Endometrial microvascular endothelial cells (primary cell): ENCODE measurements around the gene PRX. TPM values are rescaled to one million over a fixed set of nuclear protein-coding genes. Genes with fewer than 3 reads are reported as not detected.

Experiments used
- in situ Hi-C: cut with HindIII; loops from 2 replicates; pipeline ENCODE4 v1.10.0; 2017; ENCODE audit warnings: low sequenced_read_pairs, low pct_unique_long_range_greater_than_20kb; ENCODE audit errors: inconsistent ontology term
- total RNA-seq: library from RNA; depleted of rRNA; stranded (reverse); fragments of >200 nt; gene quantifications from one replicate; pipeline ENCODE4 v1.2.3, GENCODE V29; 2015; ENCODE audit errors: inconsistent ontology term

Gene PRX
- total RNA-seq, 1 donor from 2014 or later: 2.8 TPM

- in situ Hi-C loops: no loop called here
These were observed 18.4 kb downstream of the PRX start for GRCh38 chr19:40394816-40395210.

GRCh38 chr19:40393894-40394815 lies 19.0 kb downstream of the PRX start:
- in situ Hi-C loops: no loop called here

GRCh38 chr19:40392894-40393517 lies 20.2 kb downstream of the PRX start:
- in situ Hi-C loops: no loop called here

- in situ Hi-C loops: no loop called here
These were observed 21.1 kb downstream of the PRX start for GRCh38 chr19:40392123-40392522.

GRCh38 chr19:40390084-40390742 lies 23.0 kb downstream of the PRX start, which contains the start of gene HIPK4:
Gene HIPK4 (minus strand): TSS chr19:40390181. CDS start chr19:40389902, 279 bp downstream.
- in situ Hi-C loops: no loop called here

GRCh38 chr19:40389404-40390083 lies 23.6 kb downstream of the PRX start:
- in situ Hi-C loops: no loop called here

- in situ Hi-C loops: no loop called here
These were observed 24.7 kb downstream of the PRX start for GRCh38 chr19:40388481-40388880.

GRCh38 chr19:40387155-40387554 lies 26.0 kb downstream of the PRX start:
- in situ Hi-C loops: no loop called here

- in situ Hi-C loops: no loop called here
These were observed 29.4 kb downstream of the PRX start for GRCh38 chr19:40383668-40384248.

- in situ Hi-C loops: no loop called here
These were observed 31.9 kb downstream of the PRX start for GRCh38 chr19:40381321-40381720.

GRCh38 chr19:40380199-40381037 lies 32.8 kb downstream of the PRX start:
- in situ Hi-C loops: no loop called here

GRCh38 chr19:40379446-40380198 lies 33.6 kb downstream of the PRX start:
- in situ Hi-C loops: no loop called here

GRCh38 chr19:40378509-40378908 lies 34.7 kb downstream of the PRX start:
- in situ Hi-C loops: no loop called here

- in situ Hi-C loops: no loop called here
These were observed 35.2 kb downstream of the PRX start for GRCh38 chr19:40377876-40378385.

- in situ Hi-C loops: no loop called here
These were observed 36.8 kb downstream of the PRX start for GRCh38 chr19:40376286-40376862.

- in situ Hi-C loops: no loop called here
These were observed 39.1 kb downstream of the PRX start for GRCh38 chr19:40374084-40374483.

- in situ Hi-C loops: no loop called here
These were observed 41.4 kb downstream of the PRX start for GRCh38 chr19:40371802-40372122.
